Posterior vena cava (tissue), 2 donors: Measurements from ENCODE around the gene C1QTNF9B. TPM values are rescaled to one million over a fixed set of nuclear protein-coding genes. Genes with fewer than 3 reads are reported as not detected.
A peak's percentile ranks its signal among the peaks of the same experiment; 100 is the strongest.
"Not testable (repeated sequence)": the region's sequence is repeated elsewhere in the genome, so short reads cannot be mapped to it uniquely, and the experiment has no call there.

Experiments
- DNase-seq: peaks from one replicate; pipeline ENCODE4 v3.0.0-alpha.2; 2020; ENCODE audit warnings: low spot score
- intact Hi-C, 2 donors: fragments of 100-400 bp; cut with DNase I; formaldehyde crosslinking; loops; one replicate each; pipeline versions ENCODE4 v1.14.1 to v1.14.2; 2022 to 2023
- total RNA-seq, 2 donors: library from RNA; stranded (reverse); fragmentation: NEBNext Ultra II Directional; extraction: Animal tissue kit (Norgen Biotek cat#: 25700); gene quantifications; one replicate each; pipeline ENCODE4 v1.2.1, GENCODE V29; 2021
- donor health status: DM: yes; HTN: yes; CAD: no.
- donor health status: DM: yes; HTN: yes; CAD: no.

Gene C1QTNF9B
- total RNA-seq, 2 donors from 2014 or later: not detected

DNA sequence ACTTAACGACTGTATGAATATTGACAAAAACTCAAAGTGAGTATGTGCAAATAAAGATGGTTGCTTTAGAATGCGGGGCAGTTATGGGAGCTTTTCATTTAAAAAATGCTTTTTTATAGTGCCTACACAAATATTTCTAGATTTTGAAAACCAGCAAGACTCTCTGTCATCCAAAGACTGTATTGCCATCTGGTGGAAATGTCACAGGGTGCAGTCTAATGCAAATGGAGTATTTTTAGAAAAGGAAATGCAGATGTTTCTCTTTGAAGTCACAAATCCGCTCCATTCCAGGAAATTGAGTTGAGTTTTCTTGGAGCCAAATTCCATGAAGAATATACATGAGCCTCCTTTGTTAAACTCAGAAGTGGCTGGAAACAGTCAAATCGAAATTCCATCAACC lies 2.3 kb upstream of the C1QTNF9B start:
- intact Hi-C loops: no loop called here

DNA sequence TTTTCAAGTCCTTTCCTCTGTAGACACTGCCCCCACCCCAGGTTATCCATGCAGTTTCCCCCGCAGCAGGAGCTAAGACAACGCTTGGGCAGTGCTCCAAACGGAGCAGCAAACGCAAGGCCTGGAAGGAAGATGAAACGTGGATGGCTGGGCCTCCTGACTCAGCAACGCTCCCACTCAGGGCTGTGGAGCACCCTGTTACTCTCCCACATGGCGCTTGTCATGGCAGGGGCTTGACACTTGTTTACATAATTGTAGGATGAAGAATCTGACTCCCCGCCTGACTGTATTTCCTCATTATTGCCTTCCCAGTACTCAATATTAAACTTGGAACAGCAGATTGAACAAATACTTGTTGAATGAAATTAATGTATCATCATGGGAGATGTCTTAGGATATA lies 799 bp upstream of the C1QTNF9B start:
- DNase-seq: no peak
- intact Hi-C loops: no loop called here

More for the DNA sequence above, 2.3 kb upstream of the C1QTNF9B start:
- no peak for DNase-seq

- intact Hi-C loops: loop anchor here in 1 of 2 donors (5.0 kb wide), 1 partner anchor 428 kb away; no protein-coding TSS in a partner anchor
- DNase-seq: not testable (repeated sequence)
Observed at GRCh38 chr13:23894746-23895145, 2.6 kb downstream of the C1QTNF9B start.

DNA sequence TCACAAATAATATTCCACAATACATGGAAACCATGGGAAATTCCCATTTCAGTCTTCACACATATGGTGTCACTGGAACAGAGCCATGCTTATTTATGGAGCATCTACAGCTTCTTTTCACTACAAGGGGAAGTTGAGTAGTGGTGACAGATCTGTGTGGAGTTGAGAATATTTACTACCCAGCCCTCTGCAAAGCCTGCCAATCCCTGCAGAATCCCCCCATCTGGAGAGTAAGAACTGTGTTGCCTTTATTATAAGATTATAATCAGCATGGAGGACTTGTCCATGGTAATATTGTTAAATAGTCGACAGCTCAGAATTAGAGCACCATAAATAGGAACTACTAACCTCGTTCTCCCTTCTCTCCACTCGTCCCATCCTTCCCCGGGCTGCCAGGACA lies 3.5 kb downstream of the C1QTNF9B start:
- intact Hi-C loops: loop anchor here in 1 of 2 donors (5.0 kb wide), 1 partner anchor 429 kb away; no protein-coding TSS in a partner anchor

GRCh38 chr13:23889615-23890607 lies 7.4 kb downstream of the C1QTNF9B start:
- intact Hi-C loops: loop anchor here (5.0 to 10.0 kb wide), 2 partner anchors 315 to 432 kb away; partner anchors contain the start of gene TNFRSF19 (in 1 of the 2)
- no peak for DNase-seq

More for the DNA sequence above, 3.5 kb downstream of the C1QTNF9B start:
- not testable (repeated sequence) for DNase-seq

- intact Hi-C loops: loop anchor here in 1 of 2 donors (10.0 kb wide), 1 partner anchor 314 kb away; the partner anchor contains the start of gene TNFRSF19
- peak; percentile 98 for DNase-seq
Observed at GRCh38 chr13:23888658-23889614, 8.4 kb downstream of the C1QTNF9B start, which contains the start of gene MIPEP. TSS of gene MIPEP (minus strand) at chr13:23889400. CDS start at chr13:23889320, 80 bp downstream.

DNA sequence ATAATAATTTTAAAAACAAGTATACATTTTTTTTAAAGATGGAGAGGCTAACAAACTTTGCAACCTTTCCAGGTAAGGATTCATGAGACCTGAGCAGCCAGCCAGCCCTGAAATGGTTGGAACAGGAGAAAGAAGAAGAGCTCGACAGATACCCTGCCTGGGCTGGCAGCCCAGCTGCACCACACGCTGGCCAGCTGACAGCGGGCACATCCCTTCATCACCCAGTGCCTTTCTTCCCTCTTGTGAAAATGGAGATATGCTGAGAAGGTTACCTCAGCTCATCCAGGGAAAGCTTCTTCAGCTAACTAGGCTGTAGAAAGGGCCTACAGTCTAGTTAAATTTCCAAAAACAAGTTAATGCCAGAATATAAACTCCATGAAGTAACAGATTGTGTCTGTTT lies 12.9 kb downstream of the C1QTNF9B start:
- not testable (repeated sequence) for DNase-seq
- intact Hi-C loops: loop anchor here in 1 of 2 donors (10.0 kb wide), 1 partner anchor 310 kb away; the partner anchor contains the start of gene TNFRSF19

DNA sequence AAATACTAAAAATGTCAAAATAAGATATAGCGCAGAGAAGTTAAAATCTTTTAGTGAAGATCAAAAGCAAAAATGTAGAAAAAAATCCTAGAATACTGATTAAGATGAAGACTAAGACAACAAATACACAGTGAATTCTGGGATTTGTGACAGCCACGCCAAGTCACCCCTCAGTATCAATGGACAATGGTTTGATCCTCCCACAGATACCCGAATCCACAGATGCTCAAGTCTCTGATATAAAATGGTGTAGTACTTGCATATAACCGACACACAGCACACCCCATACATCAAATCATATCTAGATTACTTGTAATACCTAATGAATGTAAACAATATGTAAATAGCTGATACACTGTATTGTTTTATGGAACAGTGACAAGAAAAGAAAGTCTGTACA lies 14.0 kb downstream of the C1QTNF9B start:
- no peak for DNase-seq
- intact Hi-C loops: loop anchor here in 1 of 2 donors (10.0 kb wide), 1 partner anchor 308 kb away; the partner anchor contains the start of gene TNFRSF19

GRCh38 chr13:23881402-23881800 lies 15.9 kb downstream of the C1QTNF9B start:
- intact Hi-C loops: loop anchor here in 1 of 2 donors (10.0 kb wide), 1 partner anchor 307 kb away; the partner anchor contains the start of gene TNFRSF19
- not testable (repeated sequence) for DNase-seq

DNA sequence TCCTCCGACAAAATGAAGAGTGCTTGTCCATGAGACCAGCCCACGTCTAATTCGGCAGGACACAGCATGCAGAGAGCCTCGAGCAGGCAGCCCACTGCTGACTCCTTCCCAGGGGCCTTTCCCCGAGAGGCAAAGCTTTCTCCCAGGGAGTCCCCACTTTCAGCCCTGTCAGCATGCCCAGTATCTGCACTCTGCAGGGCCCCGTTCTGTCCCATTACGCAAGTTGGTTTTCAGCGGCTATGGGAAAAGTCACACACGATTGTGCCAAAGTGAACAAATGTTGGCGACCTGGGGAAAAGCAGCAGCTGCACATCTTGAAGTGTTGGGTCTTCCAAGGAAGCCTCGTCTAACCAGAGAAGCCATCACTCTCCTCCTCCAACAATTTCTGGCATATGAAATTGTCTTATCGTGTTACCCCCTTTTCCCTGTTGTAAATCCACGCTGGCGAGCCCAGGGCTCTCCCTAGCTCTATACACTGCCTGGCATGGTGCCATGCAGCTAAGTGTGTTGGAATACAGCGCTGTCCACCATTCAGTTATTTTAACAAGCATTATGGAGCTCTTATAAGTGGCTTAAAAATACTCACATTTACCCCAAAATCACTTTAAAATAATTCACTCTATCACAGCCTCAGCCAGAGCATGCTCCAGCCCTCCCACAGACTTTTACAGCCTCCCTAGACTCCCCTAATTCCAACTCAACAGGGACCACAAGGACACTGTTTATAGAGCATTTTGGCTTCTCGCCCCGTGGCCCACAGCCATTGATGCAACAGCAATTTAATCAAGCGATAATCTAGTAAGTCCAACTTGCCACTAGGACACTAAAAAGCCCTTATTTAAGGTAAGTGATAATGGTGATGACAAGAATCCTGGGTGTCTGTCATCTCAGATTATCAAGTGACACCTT lies 16.6 kb downstream of the C1QTNF9B start:
- DNase-seq: not testable (repeated sequence)
- intact Hi-C loops: loop anchor here in 1 of 2 donors (10.0 kb wide), 1 partner anchor 306 kb away; the partner anchor contains the start of gene TNFRSF19

DNA sequence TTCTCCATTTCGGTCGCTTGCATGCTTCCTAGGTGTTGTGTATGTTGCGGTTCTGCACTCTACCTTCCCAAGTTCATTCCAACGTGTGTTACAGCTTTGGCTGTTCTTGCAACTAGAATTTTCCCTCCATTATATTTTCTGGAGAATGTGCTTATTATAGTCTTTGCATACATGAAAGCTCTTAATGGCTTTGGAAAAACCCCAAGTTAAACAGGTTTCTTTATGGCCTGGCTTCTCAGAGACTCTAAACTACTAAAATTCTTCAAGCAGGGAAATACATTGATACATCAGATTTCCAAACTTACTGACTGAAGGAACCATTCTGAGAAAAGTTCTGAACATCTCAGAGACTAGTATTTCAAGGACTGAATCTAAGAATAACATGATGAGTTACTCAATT lies 20.0 kb downstream of the C1QTNF9B start:
- DNase-seq: no peak
- intact Hi-C loops: loop anchor here in 1 of 2 donors (10.0 kb wide), 1 partner anchor 302 kb away; the partner anchor contains the start of gene TNFRSF19

DNA sequence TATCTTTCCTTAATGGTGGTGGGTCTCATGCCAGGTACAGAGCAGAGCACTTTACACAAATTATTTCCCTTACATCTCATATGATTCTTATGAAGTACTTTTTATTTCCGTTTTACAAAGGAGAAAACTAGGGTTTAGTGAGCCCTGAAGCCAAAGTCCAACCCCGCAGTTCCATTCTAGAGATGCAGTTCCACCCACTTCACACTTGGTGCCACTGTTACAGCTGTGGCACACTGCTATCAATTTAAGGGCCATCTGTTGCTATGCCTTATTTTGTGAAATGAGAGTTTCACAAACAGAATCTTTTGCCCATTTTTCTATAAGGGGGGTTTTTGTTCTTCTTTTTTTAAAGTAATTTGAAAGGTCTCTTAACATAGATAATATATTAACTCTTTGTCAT lies 21.0 kb downstream of the C1QTNF9B start:
- intact Hi-C loops: loop anchor here in 1 of 2 donors (10.0 kb wide), 1 partner anchor 301 kb away; the partner anchor contains the start of gene TNFRSF19
- DNase-seq: no peak

- intact Hi-C loops: loop anchor here (5.0 to 10.0 kb wide), 2 partner anchors 297 to 404 kb away; partner anchors contain the start of gene TNFRSF19 (in 1 of the 2)
- DNase-seq: no peak
Observed at GRCh38 chr13:23871616-23872220, 25.6 kb downstream of the C1QTNF9B start.

DNA sequence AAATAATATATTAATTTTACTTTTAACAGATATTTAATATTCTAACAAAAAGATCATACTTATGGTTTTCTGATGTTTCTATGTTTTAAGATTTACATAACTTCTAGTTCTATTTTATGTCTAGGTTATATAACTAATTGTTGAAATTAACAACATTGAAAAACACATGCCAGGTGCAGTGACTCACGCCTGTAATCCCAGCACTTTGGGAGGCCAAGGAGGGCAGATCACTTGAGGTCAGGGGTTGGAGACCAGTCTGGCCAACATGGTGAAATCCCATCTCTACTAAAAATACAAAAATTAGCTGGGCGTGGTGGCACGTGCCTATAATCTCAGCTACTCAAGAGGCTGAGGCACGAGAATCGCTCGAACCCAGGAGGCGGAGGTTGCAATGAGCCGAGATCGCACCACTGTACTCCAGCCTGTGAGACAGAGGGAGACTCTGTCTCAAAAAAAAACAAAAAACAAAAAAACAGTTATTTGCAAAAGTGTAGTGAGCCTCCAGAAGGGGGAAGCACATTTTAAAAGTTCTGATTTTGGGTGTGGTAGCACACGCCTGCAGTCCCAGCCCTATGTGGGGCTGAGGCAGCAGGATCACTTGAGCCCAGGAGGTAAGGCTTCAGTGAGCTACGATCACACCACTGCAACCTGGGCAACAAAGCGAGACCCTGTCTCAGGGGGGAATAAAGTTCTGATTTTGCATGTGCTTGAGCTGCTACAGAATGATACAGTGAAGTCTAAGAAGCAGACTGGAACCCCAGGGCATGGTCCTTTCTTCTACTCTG lies 26.8 kb downstream of the C1QTNF9B start:
- DNase-seq: no peak
- intact Hi-C loops: loop anchor here (5.0 to 10.0 kb wide), 2 partner anchors 296 to 403 kb away; partner anchors contain the start of gene TNFRSF19 (in 1 of the 2)

GRCh38 chr13:23868521-23868920 lies 28.8 kb downstream of the C1QTNF9B start:
- intact Hi-C loops: no loop called here
- DNase-seq: no peak

- DNase-seq: no peak
- intact Hi-C loops: no loop called here
Observed at GRCh38 chr13:23867027-23867491, 30.2 kb downstream of the C1QTNF9B start.
